ENCODE results near the gene XPOT.

DNA sequence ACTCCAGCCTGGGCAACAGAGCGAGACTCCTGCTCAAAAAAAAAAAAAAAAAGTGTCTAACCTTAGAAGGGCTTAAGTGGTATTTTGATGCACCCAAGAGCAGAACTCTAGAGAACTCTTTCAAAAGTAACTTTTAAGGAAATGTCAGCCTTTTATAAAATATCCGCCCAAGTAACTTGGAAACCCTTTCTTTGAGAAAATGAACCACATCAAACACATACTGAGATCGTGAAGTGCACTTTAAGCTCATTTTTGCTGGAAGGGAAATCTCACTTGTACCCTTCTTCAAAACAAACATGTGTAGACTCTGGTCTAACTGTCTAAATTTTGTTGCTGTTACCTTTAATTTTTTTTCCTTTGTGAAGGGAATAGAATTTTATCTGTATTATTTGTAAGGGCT is 19.2 kb upstream of the XPOT start:
- TF ChIP-seq EZH2phosphoT487 (IDR thresholded peaks at IDR 0.05) (no peak), EZH2 (IDR thresholded peaks at IDR 0.05) (no peak)
- TF ChIP-seq, protein P1, sequence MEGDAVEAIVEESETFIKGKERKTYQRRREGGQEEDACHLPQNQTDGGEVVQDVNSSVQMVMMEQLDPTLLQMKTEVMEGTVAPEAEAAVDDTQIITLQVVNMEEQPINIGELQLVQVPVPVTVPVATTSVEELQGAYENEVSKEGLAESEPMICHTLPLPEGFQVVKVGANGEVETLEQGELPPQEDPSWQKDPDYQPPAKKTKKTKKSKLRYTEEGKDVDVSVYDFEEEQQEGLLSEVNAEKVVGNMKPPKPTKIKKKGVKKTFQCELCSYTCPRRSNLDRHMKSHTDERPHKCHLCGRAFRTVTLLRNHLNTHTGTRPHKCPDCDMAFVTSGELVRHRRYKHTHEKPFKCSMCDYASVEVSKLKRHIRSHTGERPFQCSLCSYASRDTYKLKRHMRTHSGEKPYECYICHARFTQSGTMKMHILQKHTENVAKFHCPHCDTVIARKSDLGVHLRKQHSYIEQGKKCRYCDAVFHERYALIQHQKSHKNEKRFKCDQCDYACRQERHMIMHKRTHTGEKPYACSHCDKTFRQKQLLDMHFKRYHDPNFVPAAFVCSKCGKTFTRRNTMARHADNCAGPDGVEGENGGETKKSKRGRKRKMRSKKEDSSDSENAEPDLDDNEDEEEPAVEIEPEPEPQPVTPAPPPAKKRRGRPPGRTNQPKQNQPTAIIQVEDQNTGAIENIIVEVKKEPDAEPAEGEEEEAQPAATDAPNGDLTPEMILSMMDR (IDR thresholded peaks at IDR 0.05), result no peak

Measured in neural progenitor cell (in vitro differentiated cells).